NCI-H1436 (cell line): ENCODE results near the gene PRRG2.

Experiments
- DNase-seq: peaks from one replicate; lab custom pipeline; 2025; lab: John Stamatoyannopoulos, UW

Gene PRRG2

GRCh38 chr19:49589502-49589905, 8.4 kb downstream of the PRRG2 start:
- no peak for DNase-seq

GRCh38 chr19:49590071-49590970, 9.2 kb downstream of the PRRG2 start:
- peak; percentile 100 for DNase-seq

- DNase-seq = peak; percentile 82
Observed at GRCh38 chr19:49590971-49591730, 10.0 kb downstream of the PRRG2 start, which contains the start of gene PRR12. Gene PRR12 (plus strand): TSS chr19:49591182. CDS start chr19:49591655, 473 bp downstream.

GRCh38 chr19:49591731-49592485, 10.8 kb downstream of the PRRG2 start:
- peak; percentile 61 for DNase-seq

GRCh38 chr19:49592486-49593232, 11.5 kb downstream of the PRRG2 start:
- peak; percentile 25 for DNase-seq

- DNase-seq = peak; percentile 96
Observed at GRCh38 chr19:49593233-49594113, 12.4 kb downstream of the PRRG2 start.

- DNase-seq = no peak
Observed at GRCh38 chr19:49594157-49594992, 13.3 kb downstream of the PRRG2 start.

GRCh38 chr19:49594993-49595818, 14.1 kb downstream of the PRRG2 start:
- DNase-seq = no peak

- DNase-seq = no peak
Observed at GRCh38 chr19:49595819-49596404, 14.8 kb downstream of the PRRG2 start.

- DNase-seq = no peak
Observed at GRCh38 chr19:49596407-49596806, 15.3 kb downstream of the PRRG2 start.

GRCh38 chr19:49596954-49597702, 16.0 kb downstream of the PRRG2 start:
- no peak for DNase-seq

- no peak for DNase-seq
Observed at GRCh38 chr19:49597703-49597974, 16.5 kb downstream of the PRRG2 start.

GRCh38 chr19:49599378-49600295, 18.5 kb downstream of the PRRG2 start:
- no peak for DNase-seq

GRCh38 chr19:49601482-49602038, 20.4 kb downstream of the PRRG2 start:
- DNase-seq = no peak

- DNase-seq = no peak
Observed at GRCh38 chr19:49602806-49603205, 21.7 kb downstream of the PRRG2 start.

GRCh38 chr19:49605605-49606004, 24.5 kb downstream of the PRRG2 start:
- DNase-seq = no peak
